Activated CD4-positive, alpha-beta T cell treated with anti-CD3 and anti-CD28 coated beads, Interleukin-2, Interleukin-6, amounts not matched to agents 100 ng/mL and 50 ng/mL, durations not matched to agents 16 hours and 8 hours (primary cell): ENCODE measurements around the gene MTA1.
A peak's percentile ranks its signal among the peaks of the same experiment; 100 is the strongest.

Source experiments
- DNase-seq: peaks from one replicate; pipeline ENCODE4 v3.0.0-alpha.2; 2020

MTA1 gene

GRCh38 chr14:105490267-105490571, 70.6 kb downstream of the MTA1 start:
- DNase-seq: no peak

- peak; percentile 100 for DNase-seq
Measured at GRCh38 chr14:105490572-105491365, 71.1 kb downstream of the MTA1 start, which contains the start of gene TEDC1. TEDC1 (plus strand) TSS chr14:105491246; CDS start chr14:105491376, 130 bp downstream.

- DNase-seq: peak; percentile 96
Measured at GRCh38 chr14:105491366-105491973, 71.8 kb downstream of the MTA1 start.

- DNase-seq: no peak
Measured at GRCh38 chr14:105492031-105492970, 72.7 kb downstream of the MTA1 start.

GRCh38 chr14:105492971-105493871, 73.6 kb downstream of the MTA1 start:
- DNase-seq: no peak

GRCh38 chr14:105493921-105494605, 74.4 kb downstream of the MTA1 start:
- no peak for DNase-seq

GRCh38 chr14:105494606-105494929, 74.9 kb downstream of the MTA1 start:
- no peak for DNase-seq

GRCh38 chr14:105495101-105495989, 75.7 kb downstream of the MTA1 start:
- DNase-seq: no peak

- DNase-seq: no peak
Measured at GRCh38 chr14:105495990-105496830, 76.6 kb downstream of the MTA1 start.

GRCh38 chr14:105496831-105497591, 77.4 kb downstream of the MTA1 start:
- no peak for DNase-seq

- DNase-seq: no peak
Measured at GRCh38 chr14:105497671-105498429, 78.2 kb downstream of the MTA1 start.

- no peak for DNase-seq
Measured at GRCh38 chr14:105498430-105499255, 79.0 kb downstream of the MTA1 start.

- no peak for DNase-seq
Measured at GRCh38 chr14:105499256-105500035, 79.8 kb downstream of the MTA1 start.

GRCh38 chr14:105500036-105500725, 80.6 kb downstream of the MTA1 start:
- no peak for DNase-seq

GRCh38 chr14:105500726-105501101, 81.1 kb downstream of the MTA1 start:
- DNase-seq: no peak
